Subcutaneous adipose tissue (tissue), 4 donors: Measurements from ENCODE around the gene MIER3. TPM values are rescaled to one million over a fixed set of nuclear protein-coding genes. Genes with fewer than 3 reads are reported as not detected.

ENCODE experiments used
- CTCF ChIP-seq: fragments of 450-650 bp; IDR thresholded peaks from one replicate; pipeline ENCODE4 v1.5.1; 2016; ENCODE audit warnings: low read depth, mild to moderate bottlenecking, control low read depth, antibody characterized with exemption, moderate library complexity
- total RNA-seq, 4 donors: library from RNA; depleted of rRNA; stranded (reverse); fragments of >200 nt; gene quantifications; one replicate each; pipeline ENCODE4 v1.1.0, GENCODE V29; 2016

Gene MIER3
- total RNA-seq, 4 donors from 2014 or later: 14.3 to 22.8 (median 19.5) TPM

- no peak for TF ChIP-seq CTCF
Measured at GRCh38 chr5:56910210-56910965, 41.5 kb downstream of the MIER3 start.

- no peak for TF ChIP-seq CTCF
Measured at GRCh38 chr5:56909294-56910209, 42.4 kb downstream of the MIER3 start, which contains the start of gene SETD9. Gene SETD9 (plus strand): TSS chr5:56909596. CDS start chr5:56909646, 50 bp downstream.

GRCh38 chr5:56908942-56909293 lies 43.0 kb downstream of the MIER3 start:
- no peak for TF ChIP-seq CTCF

GRCh38 chr5:56900858-56901578 lies 50.9 kb downstream of the MIER3 start:
- TF ChIP-seq CTCF: no peak

GRCh38 chr5:56900395-56900794 lies 51.5 kb downstream of the MIER3 start:
- TF ChIP-seq CTCF: no peak

GRCh38 chr5:56898213-56898612 lies 53.7 kb downstream of the MIER3 start:
- no peak for TF ChIP-seq CTCF
